ENCODE measurements around the gene MARS1.

The MARS1 gene

GRCh38 chr12:57534250-57534649 is 46.4 kb downstream of the MARS1 start:
- no peak for DNase-seq

GRCh38 chr12:57534991-57535543 is 47.2 kb downstream of the MARS1 start:
- DNase-seq: no peak

GRCh38 chr12:57535764-57536596 is 48.1 kb downstream of the MARS1 start:
- no peak for DNase-seq

- DNase-seq: no peak
Measured at GRCh38 chr12:57536597-57536942, 48.7 kb downstream of the MARS1 start.

GRCh38 chr12:57539134-57539768 is 51.4 kb downstream of the MARS1 start:
- no peak for DNase-seq

- no peak for DNase-seq
Measured at GRCh38 chr12:57541001-57541400, 53.1 kb downstream of the MARS1 start.

- no peak for DNase-seq
Measured at GRCh38 chr12:57541717-57542116, 53.8 kb downstream of the MARS1 start.

GRCh38 chr12:57543581-57543980 is 55.7 kb downstream of the MARS1 start:
- DNase-seq: no peak

- DNase-seq: no peak
Measured at GRCh38 chr12:57545809-57546437, 58.1 kb downstream of the MARS1 start.

GRCh38 chr12:57546438-57547287 is 58.8 kb downstream of the MARS1 start, which contains the start of gene DCTN2:
Gene DCTN2, minus strand, starts transcription at chr12:57547192. Its CDS starts 129 bp downstream, at chr12:57547063.
- DNase-seq: peak; percentile 99

GRCh38 chr12:57547288-57548012 is 59.6 kb downstream of the MARS1 start:
- no peak for DNase-seq

GRCh38 chr12:57548013-57548315 is 60.1 kb downstream of the MARS1 start:
- DNase-seq: no peak

- DNase-seq: no peak
Measured at GRCh38 chr12:57548488-57548887, 60.6 kb downstream of the MARS1 start.

GRCh38 chr12:57549203-57549908 is 61.5 kb downstream of the MARS1 start:
- DNase-seq: no peak

GRCh38 chr12:57549909-57550640 is 62.2 kb downstream of the MARS1 start, which contains the start of gene KIF5A:
Gene KIF5A, plus strand, starts transcription at chr12:57550044. Its CDS starts 228 bp downstream, at chr12:57550272.
- DNase-seq: no peak

- DNase-seq: no peak
Measured at GRCh38 chr12:57550641-57551549, 63.0 kb downstream of the MARS1 start.

- no peak for DNase-seq
Measured at GRCh38 chr12:57551637-57552305, 63.9 kb downstream of the MARS1 start.

- no peak for DNase-seq
Measured at GRCh38 chr12:57552306-57552651, 64.4 kb downstream of the MARS1 start.

- peak; percentile 72 for DNase-seq
Measured at GRCh38 chr12:57552835-57553313, 65.0 kb downstream of the MARS1 start.
